Smooth muscle cell (in vitro differentiated cells): Measurements from ENCODE around the gene TRIM16. TPM values are rescaled to one million over a fixed set of nuclear protein-coding genes. Genes with fewer than 3 reads are reported as not detected.
"Not testable (repeated sequence)": the region's sequence is repeated elsewhere in the genome, so short reads cannot be mapped to it uniquely, and the experiment has no call there.

Experiments
- DNase-seq: peaks from one replicate; lab custom pipeline; 2025; ENCODE audit not compliant: unreplicated experiment; lab: John Stamatoyannopoulos, UW
- H2AFZ ChIP-seq: fragments of 200-600 bp; sonication (generic); 2 replicates; pipeline ENCODE4 v1.6.0; 2016; ENCODE audit warnings: antibody characterized with exemption, low read depth, mild to moderate bottlenecking
- H3F3A ChIP-seq: fragments of 200-600 bp; sonication (generic); 2 replicates; pipeline ENCODE4 v1.6.0; 2017; ENCODE audit warnings: antibody characterized with exemption, low read depth
- H3K27ac ChIP-seq: fragments of 200-600 bp; sonication (generic); 2 replicates; pipeline ENCODE4 v1.5.1; 2016; ENCODE audit warnings: low read depth, mild to moderate bottlenecking
- H3K27me3 ChIP-seq: fragments of 200-600 bp; sonication (generic); 2 replicates; pipeline ENCODE4 v1.6.1; 2016; ENCODE audit warnings: low read depth, mild to moderate bottlenecking
- H3K36me3 ChIP-seq: fragments of 200-600 bp; sonication (generic); 2 replicates; pipeline ENCODE4 v1.5.1; 2016; ENCODE audit warnings: low read depth
- H3K4me1 ChIP-seq: fragments of 200-600 bp; sonication (generic); 2 replicates; pipeline ENCODE4 v1.5.1; 2016; ENCODE audit warnings: low read depth
- H3K4me2 ChIP-seq: fragments of 200-600 bp; sonication (generic); 2 replicates; pipeline ENCODE4 v1.6.0; 2016; ENCODE audit warnings: mild to moderate bottlenecking
- H3K4me3 ChIP-seq: fragments of 200-600 bp; sonication (generic); 2 replicates; pipeline ENCODE4 v1.5.1; 2016; ENCODE audit warnings: mild to moderate bottlenecking
- H3K79me2 ChIP-seq: fragments of 200-600 bp; sonication (generic); 2 replicates; pipeline ENCODE4 v1.6.0; 2016; ENCODE audit warnings: low read depth, mild to moderate bottlenecking
- H3K9ac ChIP-seq: fragments of 200-600 bp; sonication (generic); 2 replicates; pipeline ENCODE4 v1.6.0; 2016; ENCODE audit warnings: low read depth
- H3K9me3 ChIP-seq: fragments of 200-600 bp; sonication (generic); replicated peaks from 2 replicates; pipeline ENCODE4 v1.5.1; 2016; ENCODE audit warnings: low read depth
- H4K20me1 ChIP-seq: fragments of 200-600 bp; sonication (generic); 2 replicates; pipeline ENCODE4 v1.6.0; 2016; ENCODE audit warnings: low read depth
- WGBS: methylation state at CpG from one replicate; pipeline ENCODE4 v1.1.7; 2016; ENCODE audit warnings: low lambda C conversion rate; 5-methylcytosine and 5-hydroxymethylcytosine counted together
- polyA plus RNA-seq: library from polyadenylated mRNA; unstranded; fragments of >200 nt; fragmentation: Nextera tagmentation; extraction: Ambion mirVana; gene quantifications from 2 replicates; pipeline ENCODE4 v1.2.1, GENCODE V29; 2016
- total RNA-seq: library from RNA; depleted of rRNA; stranded (reverse); fragments of >200 nt; gene quantifications from 2 replicates; pipeline ENCODE4 v1.2.3, GENCODE V29; 2014

The TRIM16 gene
- total and polyA plus RNA-seq, 2 experiments from 2014 or later, result 20.7 to 29.7 TPM

DNA sequence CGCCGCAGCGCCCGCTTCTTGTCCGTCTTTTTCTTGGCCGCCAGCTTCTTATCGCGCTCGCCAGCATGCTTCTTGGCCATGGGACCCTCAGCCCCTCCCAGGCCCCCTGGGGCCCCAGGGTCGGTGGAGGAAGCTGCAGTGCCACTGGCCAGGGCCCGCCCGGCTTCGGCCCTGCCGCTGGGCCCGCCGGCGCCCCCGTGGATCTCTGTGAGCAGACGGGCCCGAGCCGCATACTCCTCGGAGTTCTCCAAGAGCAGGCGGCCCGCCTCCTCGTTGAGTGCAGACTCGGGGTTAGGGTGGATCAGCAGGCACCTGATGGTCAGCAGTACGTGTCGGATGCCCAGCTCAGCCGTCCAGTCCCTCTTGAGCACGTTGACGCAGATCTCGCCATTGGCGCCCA is 20.1 kb upstream of the TRIM16 start:
- not testable (repeated sequence) for H3K4me3 ChIP-seq, H2AFZ ChIP-seq, H3K4me2 ChIP-seq, H3K9ac ChIP-seq, H3K4me1 ChIP-seq, DNase-seq, H3K27me3 ChIP-seq, H4K20me1 ChIP-seq, H3F3A ChIP-seq, H3K27ac ChIP-seq
- Histone ChIP-seq H3K79me2 (peaks cover 18% of the 10 kb centered on the region), H3K36me3 (peaks cover 42% of the 10 kb centered on the region), H3K9me3 (peaks cover 35% of the 10 kb centered on the region)
- 98% methylated on average over 23 of the region's 33 CpGs for WGBS

DNA sequence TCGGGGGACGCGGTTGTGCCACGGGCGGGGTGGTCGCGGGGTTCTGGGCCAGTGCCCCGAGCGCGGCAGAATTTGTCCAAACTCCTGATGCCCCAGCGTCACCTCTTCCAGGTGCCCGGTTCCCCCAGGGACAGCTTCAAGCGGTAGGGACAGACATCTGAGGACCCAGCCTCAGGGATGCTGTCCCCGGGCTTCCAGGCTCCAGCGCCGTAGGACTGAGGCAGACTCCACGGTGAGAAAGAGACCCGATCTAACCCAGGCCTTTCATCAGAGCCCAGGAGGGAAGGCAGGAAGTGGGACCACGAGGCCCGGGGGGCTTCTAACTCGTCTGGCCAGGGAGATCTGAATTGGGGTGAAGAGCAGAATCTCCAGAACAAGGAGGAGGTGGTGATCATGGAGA is 15.8 kb upstream of the TRIM16 start:
- WGBS, result 0% methylated on average over 14 of the region's 21 CpGs
- Histone ChIP-seq H3K4me2 (peak overlapping the region; percentile 80), H3K9ac (peak overlapping the region; percentile 76)

DNA sequence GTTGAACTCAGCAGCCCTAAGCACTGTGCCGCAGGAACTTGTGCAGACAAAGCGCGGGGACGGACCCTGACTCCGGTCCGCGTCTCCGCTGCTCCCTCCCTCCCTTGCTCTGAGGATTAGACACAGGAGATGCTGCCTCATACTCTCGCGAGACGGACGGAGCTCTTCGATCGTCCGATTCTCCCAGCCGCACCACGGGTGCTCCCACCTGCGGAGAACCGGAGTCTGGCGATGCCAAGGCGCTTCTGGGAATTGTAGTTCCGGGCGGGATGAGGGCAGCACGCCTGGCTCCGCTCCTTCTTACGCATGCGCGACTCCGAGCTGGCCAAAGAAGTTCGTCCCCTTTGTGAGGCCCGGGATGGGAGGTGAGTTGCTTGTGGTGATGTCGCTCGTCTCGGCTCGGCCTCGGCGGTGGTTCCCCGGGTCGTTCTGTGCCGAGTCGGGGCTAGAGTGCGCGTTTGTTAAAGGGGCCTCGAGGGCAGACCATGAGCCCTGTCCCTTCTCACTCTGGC is 15.4 kb upstream of the TRIM16 start, which contains the start of gene ZNF286A:
Gene ZNF286A, plus strand, starts transcription at position 340 of the 512 bp plus-strand sequence. CDS start 578 bp downstream, outside the sequence.
- Histone ChIP-seq H3K4me2 (peak within 1 kb of the TSS; percentile 80), H3K4me3 (peak within 1 kb of the TSS; percentile 59), H3K79me2 (peaks cover 12% of the 10 kb centered on the region), H3K9ac (peak within 1 kb of the TSS; percentile 76), H2AFZ (peak within 1 kb of the TSS; percentile 97), H3K27ac (peak within 1 kb of the TSS; percentile 58)
- H3K36me3 ChIP-seq, H3K9me3 ChIP-seq, H4K20me1 ChIP-seq, H3K27me3 ChIP-seq, H3K4me1 ChIP-seq, H3F3A ChIP-seq: not testable (repeated sequence)
- peak; percentile 91 for DNase-seq
- WGBS, result under 1% methylated on average over 44 of the region's 44 CpGs

More for the DNA sequence above, 15.8 kb upstream of the TRIM16 start:
- H3K27ac ChIP-seq, result peak overlapping the region; percentile 55
- peak overlapping the region; percentile 59 for H3K4me3 ChIP-seq
- H3K79me2 ChIP-seq, result peaks cover 12% of the 10 kb centered on the region
- not testable (repeated sequence) for H3F3A ChIP-seq, DNase-seq, H3K4me1 ChIP-seq, H3K9me3 ChIP-seq, H3K27me3 ChIP-seq, H3K36me3 ChIP-seq, H4K20me1 ChIP-seq
- peak overlapping the region; percentile 80 for H2AFZ ChIP-seq

GRCh38 chr17:15698967-15699366 is 14.9 kb upstream of the TRIM16 start:
- H4K20me1 ChIP-seq, H3K9ac ChIP-seq, H3K4me1 ChIP-seq, DNase-seq, H3K27me3 ChIP-seq, H3K36me3 ChIP-seq, H3F3A ChIP-seq, H3K9me3 ChIP-seq: not testable (repeated sequence)
- peak overlapping the region; percentile 80 for H3K4me2 ChIP-seq
- H2AFZ ChIP-seq, result peak overlapping the region; percentile 97
- peak overlapping the region; percentile 58 for H3K27ac ChIP-seq
- WGBS, result 6% methylated on average over 3 of the region's 3 CpGs
- H3K79me2 ChIP-seq, result peaks cover 12% of the 10 kb centered on the region
- H3K4me3 ChIP-seq, result peak overlapping the region; percentile 59

DNA sequence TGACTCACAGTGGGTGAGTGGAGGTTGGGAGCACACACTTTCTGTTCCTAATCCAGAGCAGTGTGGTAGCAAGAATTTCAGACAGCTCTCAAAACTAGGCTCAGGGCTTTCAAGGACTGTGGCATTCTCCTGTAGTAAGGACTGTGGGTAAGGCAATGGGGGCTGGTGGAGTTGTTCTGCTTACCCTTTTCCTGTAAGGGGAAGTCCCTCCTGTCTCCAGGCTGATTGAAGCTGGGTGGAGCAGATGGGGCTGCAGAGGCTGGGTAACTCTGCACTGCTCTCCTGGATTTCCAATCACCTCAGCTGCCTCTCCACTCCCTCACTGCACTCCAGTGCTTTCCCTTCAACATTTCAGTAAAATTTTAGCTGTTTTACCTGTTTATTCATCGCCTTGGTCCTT is 3.4 kb upstream of the TRIM16 start:
- not testable (repeated sequence) for H3K4me3 ChIP-seq
- WGBS, result 93% methylated on average over 1 of the region's 1 CpG

GRCh38 chr17:15683135-15683534 is 976 bp downstream of the TRIM16 start:
- not testable (repeated sequence) for H3K4me1 ChIP-seq, H3K36me3 ChIP-seq, H3K79me2 ChIP-seq, H4K20me1 ChIP-seq, H3K4me3 ChIP-seq, H3F3A ChIP-seq, H3K9me3 ChIP-seq, H2AFZ ChIP-seq, DNase-seq, H3K27me3 ChIP-seq, H3K9ac ChIP-seq, H3K27ac ChIP-seq
- WGBS, result 94% methylated on average over 3 of the region's 3 CpGs
- H3K4me2 ChIP-seq, result peak overlapping the region; percentile 87

More for the DNA sequence above, 3.4 kb upstream of the TRIM16 start:
- not testable (repeated sequence) for H3K36me3 ChIP-seq, H3K9ac ChIP-seq, H3F3A ChIP-seq, H3K79me2 ChIP-seq, H3K4me1 ChIP-seq, H4K20me1 ChIP-seq, H3K27ac ChIP-seq, H2AFZ ChIP-seq, H3K4me2 ChIP-seq, DNase-seq, H3K27me3 ChIP-seq, H3K9me3 ChIP-seq

DNA sequence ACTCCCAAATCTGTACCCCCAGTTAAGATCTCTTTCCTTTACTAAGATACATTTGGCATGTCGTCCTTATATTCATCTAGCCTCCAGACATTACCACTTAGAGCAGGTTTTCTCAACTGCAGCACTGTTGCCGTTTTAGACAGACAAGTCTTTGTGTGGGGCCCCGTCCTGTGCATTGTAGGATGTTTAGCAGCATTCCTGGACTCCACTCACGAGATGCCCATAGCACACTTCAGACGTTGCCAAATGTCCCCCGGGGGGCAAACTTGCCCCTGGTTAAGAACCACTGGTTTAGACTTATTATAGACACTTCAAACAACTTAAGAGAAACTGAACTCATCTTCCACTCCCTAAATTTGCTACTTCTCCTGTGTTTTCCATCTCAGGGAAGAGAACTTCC is 8.1 kb downstream of the TRIM16 start:
- H3K79me2 ChIP-seq, H2AFZ ChIP-seq, H3K9me3 ChIP-seq, H3K9ac ChIP-seq, H3F3A ChIP-seq, DNase-seq, H4K20me1 ChIP-seq, H3K27ac ChIP-seq, H3K4me1 ChIP-seq, H3K36me3 ChIP-seq, H3K4me3 ChIP-seq, H3K4me2 ChIP-seq, H3K27me3 ChIP-seq: not testable (repeated sequence)
- WGBS, result 86% methylated on average over 6 of the region's 6 CpGs

DNA sequence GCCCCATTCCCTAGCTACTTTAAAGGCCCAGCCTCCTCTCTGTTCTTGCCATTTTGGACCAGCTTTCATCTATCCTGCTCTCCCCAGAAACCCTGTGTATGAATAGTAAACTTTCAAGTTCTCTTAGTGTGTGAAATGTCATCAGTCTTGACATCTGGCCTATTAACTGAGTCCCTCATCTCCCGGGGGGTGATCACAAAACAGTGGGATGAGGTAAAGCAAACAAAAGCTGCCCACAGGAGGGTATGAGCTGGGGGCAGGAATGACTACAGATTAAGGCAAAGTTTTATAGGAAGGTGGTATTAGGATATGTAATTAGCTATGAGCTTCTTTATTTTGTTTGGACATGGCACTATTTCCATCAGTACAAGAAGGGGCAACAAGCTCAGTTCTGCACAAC is 9.5 kb downstream of the TRIM16 start:
- DNase-seq, H2AFZ ChIP-seq, H3K27me3 ChIP-seq, H3K4me2 ChIP-seq, H3F3A ChIP-seq, H3K4me1 ChIP-seq, H3K79me2 ChIP-seq, H3K4me3 ChIP-seq, H3K36me3 ChIP-seq, H4K20me1 ChIP-seq, H3K9ac ChIP-seq, H3K27ac ChIP-seq, H3K9me3 ChIP-seq: not testable (repeated sequence)
- WGBS, result 95% methylated on average over 1 of the region's 1 CpG

- not testable (repeated sequence) for H3K4me3 ChIP-seq, H3F3A ChIP-seq, DNase-seq, H3K27me3 ChIP-seq, H3K9ac ChIP-seq, H3K79me2 ChIP-seq, H3K4me2 ChIP-seq, H2AFZ ChIP-seq, H3K36me3 ChIP-seq, H4K20me1 ChIP-seq, H3K4me1 ChIP-seq, H3K27ac ChIP-seq, H3K9me3 ChIP-seq
- 89% methylated on average over 5 of the region's 5 CpGs for WGBS
Measured at GRCh38 chr17:15669526-15669925, 14.6 kb downstream of the TRIM16 start.
